Hepatocyte (in vitro differentiated cells): Measurements from ENCODE around the gene NHS.

Source experiments
- EZH2 ChIP-seq: fragments of 200-600 bp; sonication (generic); IDR thresholded peaks from 2 replicates; pipeline ENCODE4 v1.6.1; 2016; ENCODE audit warnings: antibody characterized with exemption, mild to moderate bottlenecking, borderline replicate concordance
- TF ChIP-seq, protein P1 (sequence below): fragments of 200-600 bp; sonication (generic); IDR thresholded peaks from 2 replicates; pipeline ENCODE4 v1.5.1; 2016; ENCODE audit warnings: antibody characterized with exemption, mild to moderate bottlenecking; ENCODE audit not compliant: poor library complexity

DNA sequence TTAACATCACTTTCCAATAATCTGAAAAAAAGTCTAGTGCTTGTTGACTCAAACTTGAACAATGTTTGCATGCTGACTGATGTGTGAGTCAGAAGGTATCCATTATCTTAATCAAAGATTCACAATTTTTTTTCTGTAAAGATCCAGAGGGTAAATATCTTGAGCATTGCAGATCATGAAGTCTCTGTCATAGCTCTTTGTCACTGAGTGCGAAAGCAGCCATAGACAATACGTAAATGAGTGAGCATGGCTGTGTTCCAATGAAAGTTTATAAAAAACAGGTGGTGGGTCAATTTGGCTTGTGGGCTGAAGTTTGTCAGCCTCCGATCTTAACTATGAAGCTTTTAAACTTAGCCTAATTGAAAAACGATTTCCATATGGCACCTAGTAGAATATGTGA lies 37.7 kb downstream of the NHS start:
- TF ChIP-seq, protein P1, sequence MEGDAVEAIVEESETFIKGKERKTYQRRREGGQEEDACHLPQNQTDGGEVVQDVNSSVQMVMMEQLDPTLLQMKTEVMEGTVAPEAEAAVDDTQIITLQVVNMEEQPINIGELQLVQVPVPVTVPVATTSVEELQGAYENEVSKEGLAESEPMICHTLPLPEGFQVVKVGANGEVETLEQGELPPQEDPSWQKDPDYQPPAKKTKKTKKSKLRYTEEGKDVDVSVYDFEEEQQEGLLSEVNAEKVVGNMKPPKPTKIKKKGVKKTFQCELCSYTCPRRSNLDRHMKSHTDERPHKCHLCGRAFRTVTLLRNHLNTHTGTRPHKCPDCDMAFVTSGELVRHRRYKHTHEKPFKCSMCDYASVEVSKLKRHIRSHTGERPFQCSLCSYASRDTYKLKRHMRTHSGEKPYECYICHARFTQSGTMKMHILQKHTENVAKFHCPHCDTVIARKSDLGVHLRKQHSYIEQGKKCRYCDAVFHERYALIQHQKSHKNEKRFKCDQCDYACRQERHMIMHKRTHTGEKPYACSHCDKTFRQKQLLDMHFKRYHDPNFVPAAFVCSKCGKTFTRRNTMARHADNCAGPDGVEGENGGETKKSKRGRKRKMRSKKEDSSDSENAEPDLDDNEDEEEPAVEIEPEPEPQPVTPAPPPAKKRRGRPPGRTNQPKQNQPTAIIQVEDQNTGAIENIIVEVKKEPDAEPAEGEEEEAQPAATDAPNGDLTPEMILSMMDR: no peak
- no peak for TF ChIP-seq EZH2
